Tibial nerve (tissue), 3 donors: ENCODE data around the gene STAB2.

Source experiments
- POLR2A ChIP-seq, 2 donors: fragments of 450-650 bp; IDR thresholded peaks; one replicate each; pipeline ENCODE4 v1.6.1; 2017; ENCODE audit warnings: antibody characterized with exemption in 2 of 2, mild to moderate bottlenecking in 2 of 2, moderate library complexity in 2 of 2
- TF ChIP-seq, protein P1 (sequence below), 5 experiments: fragments of 200-600 bp in 3 of 5; fragments of 450-650 bp in 2 of 5; sonication (generic) in 3 of 5; IDR thresholded peaks; one replicate each; pipeline ENCODE4 v1.5.1; 2016 to 2019; ENCODE audit warnings: antibody characterized with exemption in 5 of 5, mild to moderate bottlenecking in 3 of 5, moderate library complexity in 2 of 5

DNA sequence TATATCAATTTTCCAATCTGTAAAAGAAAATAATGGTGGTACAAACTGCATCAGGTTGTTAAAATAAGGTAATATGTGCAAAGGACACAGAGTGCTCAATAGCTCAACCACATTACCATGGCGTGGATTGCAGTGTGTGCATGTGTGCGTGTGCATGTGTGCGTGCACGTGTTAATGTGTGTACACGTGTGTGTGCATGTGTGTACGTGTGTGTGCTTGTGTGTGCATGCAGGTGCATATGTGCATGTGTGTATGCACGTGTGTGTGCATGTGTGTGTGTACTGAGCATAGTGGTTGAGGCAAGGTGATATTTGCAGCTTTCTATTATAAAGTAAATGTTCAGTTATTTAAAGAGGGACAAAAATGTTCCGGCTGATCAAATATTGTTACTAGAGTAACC, 138.3 kb downstream of the STAB2 start:
- TF ChIP-seq, protein P1, sequence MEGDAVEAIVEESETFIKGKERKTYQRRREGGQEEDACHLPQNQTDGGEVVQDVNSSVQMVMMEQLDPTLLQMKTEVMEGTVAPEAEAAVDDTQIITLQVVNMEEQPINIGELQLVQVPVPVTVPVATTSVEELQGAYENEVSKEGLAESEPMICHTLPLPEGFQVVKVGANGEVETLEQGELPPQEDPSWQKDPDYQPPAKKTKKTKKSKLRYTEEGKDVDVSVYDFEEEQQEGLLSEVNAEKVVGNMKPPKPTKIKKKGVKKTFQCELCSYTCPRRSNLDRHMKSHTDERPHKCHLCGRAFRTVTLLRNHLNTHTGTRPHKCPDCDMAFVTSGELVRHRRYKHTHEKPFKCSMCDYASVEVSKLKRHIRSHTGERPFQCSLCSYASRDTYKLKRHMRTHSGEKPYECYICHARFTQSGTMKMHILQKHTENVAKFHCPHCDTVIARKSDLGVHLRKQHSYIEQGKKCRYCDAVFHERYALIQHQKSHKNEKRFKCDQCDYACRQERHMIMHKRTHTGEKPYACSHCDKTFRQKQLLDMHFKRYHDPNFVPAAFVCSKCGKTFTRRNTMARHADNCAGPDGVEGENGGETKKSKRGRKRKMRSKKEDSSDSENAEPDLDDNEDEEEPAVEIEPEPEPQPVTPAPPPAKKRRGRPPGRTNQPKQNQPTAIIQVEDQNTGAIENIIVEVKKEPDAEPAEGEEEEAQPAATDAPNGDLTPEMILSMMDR (IDR thresholded peaks at IDR 0.05), result no peak
- no peak for TF ChIP-seq POLR2A (IDR thresholded peaks at IDR 0.05)
